ENCODE results near the gene SLAMF8.
A peak's percentile ranks its signal among the peaks of the same experiment; 100 is the strongest.

SLAMF8 gene

GRCh38 chr1:159821171-159821867 lies 5.4 kb upstream of the SLAMF8 start:
- no peak for DNase-seq

GRCh38 chr1:159823406-159823805 lies 3.3 kb upstream of the SLAMF8 start:
- peak; percentile 5 for DNase-seq

GRCh38 chr1:159825564-159825963 lies 1.1 kb upstream of the SLAMF8 start:
- no peak for DNase-seq

GRCh38 chr1:159827102-159827490 lies 423 bp downstream of the SLAMF8 start:
- no peak for DNase-seq

GRCh38 chr1:159827549-159827948 lies 876 bp downstream of the SLAMF8 start:
- no peak for DNase-seq

- no peak for DNase-seq
Observed at GRCh38 chr1:159828176-159828575, 1.5 kb downstream of the SLAMF8 start.

- DNase-seq, result no peak
Observed at GRCh38 chr1:159828581-159829272, 2.1 kb downstream of the SLAMF8 start.

GRCh38 chr1:159829273-159829634 lies 2.6 kb downstream of the SLAMF8 start:
- peak; percentile 12 for DNase-seq

- no peak for DNase-seq
Observed at GRCh38 chr1:159829822-159830465, 3.3 kb downstream of the SLAMF8 start.

GRCh38 chr1:159830722-159831121 lies 4.0 kb downstream of the SLAMF8 start:
- DNase-seq, result no peak

GRCh38 chr1:159831412-159832141 lies 4.9 kb downstream of the SLAMF8 start:
- no peak for DNase-seq

- DNase-seq, result no peak
Observed at GRCh38 chr1:159832309-159832708, 5.6 kb downstream of the SLAMF8 start.

- DNase-seq, result no peak
Observed at GRCh38 chr1:159835356-159835755, 8.7 kb downstream of the SLAMF8 start.

GRCh38 chr1:159835862-159836525 lies 9.3 kb downstream of the SLAMF8 start:
- DNase-seq, result no peak

GRCh38 chr1:159838715-159839114 lies 12.0 kb downstream of the SLAMF8 start:
- DNase-seq, result no peak

- DNase-seq, result no peak
Observed at GRCh38 chr1:159839116-159839849, 12.6 kb downstream of the SLAMF8 start.

GRCh38 chr1:159841749-159842148 lies 15.1 kb downstream of the SLAMF8 start:
- no peak for DNase-seq

- DNase-seq, result no peak
Observed at GRCh38 chr1:159843459-159843858, 16.8 kb downstream of the SLAMF8 start.

GRCh38 chr1:159845751-159846629 lies 19.3 kb downstream of the SLAMF8 start:
- DNase-seq, result no peak

- no peak for DNase-seq
Observed at GRCh38 chr1:159847231-159847630, 20.6 kb downstream of the SLAMF8 start.

- no peak for DNase-seq
Observed at GRCh38 chr1:159848326-159848725, 21.7 kb downstream of the SLAMF8 start.

Data from SHP77 treated with DMSO at 0.1 percent for 48 hours (cell line).